Activated CD4-positive, CD25-positive, alpha-beta regulatory T cell treated with anti-CD3 and anti-CD28 coated beads, Interleukin-2, amount 50 U/mL, for 24 hours (primary cell): ENCODE data around the gene GABRB1.

Experiments used
- ATAC-seq, 2 donors: fragments of 150-1000 bp; cut with Tn5 transposase; one replicate each; pipeline ENCODE4 v1.10.0; 2021; ENCODE audit warnings: mild to moderate bottlenecking in 1 of 2, moderate library complexity in 1 of 2

Gene GABRB1

GRCh38 chr4:47031011-47031678 lies at the start of gene GABRB1:
GABRB1 (plus strand) TSS chr4:47031567.
- no peak for ATAC-seq

GRCh38 chr4:46984781-46985180 lies 46.6 kb upstream of the GABRB1 start:
- no peak for ATAC-seq

- no peak for ATAC-seq
These were observed 44.3 kb upstream of the GABRB1 start for GRCh38 chr4:46986922-46987638.

- ATAC-seq = no peak
These were observed 39.0 kb upstream of the GABRB1 start for GRCh38 chr4:46992338-46992737.

- ATAC-seq = no peak
These were observed 38.0 kb upstream of the GABRB1 start, which contains the start of gene GABRA4 for GRCh38 chr4:46993075-46994006. GABRA4 (minus strand) TSS chr4:46993581; CDS start chr4:46993424, 157 bp downstream.

- ATAC-seq = no peak
These were observed 37.4 kb upstream of the GABRB1 start for GRCh38 chr4:46994007-46994405.

- ATAC-seq = no peak
These were observed 31.8 kb upstream of the GABRB1 start for GRCh38 chr4:46999566-46999965.

- no peak for ATAC-seq
These were observed 31.0 kb upstream of the GABRB1 start for GRCh38 chr4:47000406-47000805.

- no peak for ATAC-seq
These were observed 28.8 kb upstream of the GABRB1 start for GRCh38 chr4:47002580-47002979.

- ATAC-seq = no peak
These were observed 20.9 kb upstream of the GABRB1 start for GRCh38 chr4:47010347-47010911.

GRCh38 chr4:47010912-47011446 lies 20.4 kb upstream of the GABRB1 start:
- ATAC-seq = peak; percentile 63 to 69

- no peak for ATAC-seq
These were observed 18.7 kb upstream of the GABRB1 start for GRCh38 chr4:47012676-47013075.

GRCh38 chr4:47013373-47013772 lies 18.0 kb upstream of the GABRB1 start:
- ATAC-seq = no peak

- ATAC-seq = no peak
These were observed 14.3 kb upstream of the GABRB1 start for GRCh38 chr4:47017081-47017480.

GRCh38 chr4:47017494-47017893 lies 13.9 kb upstream of the GABRB1 start:
- ATAC-seq = no peak

- peak in 1 of 2 donors; percentile 27 for ATAC-seq
These were observed 511 bp downstream of the GABRB1 start for GRCh38 chr4:47031751-47032404.

GRCh38 chr4:47032405-47033106 lies 1.2 kb downstream of the GABRB1 start:
- peak; percentile 56 to 71 for ATAC-seq

GRCh38 chr4:47038263-47038662 lies 6.9 kb downstream of the GABRB1 start:
- ATAC-seq = no peak

GRCh38 chr4:47040828-47041227 lies 9.5 kb downstream of the GABRB1 start:
- no peak for ATAC-seq

- ATAC-seq = no peak
These were observed 12.5 kb downstream of the GABRB1 start for GRCh38 chr4:47043821-47044220.

- ATAC-seq = no peak
These were observed 13.9 kb downstream of the GABRB1 start for GRCh38 chr4:47045261-47045660.
